Activated naive CD4-positive, alpha-beta T cell treated with anti-CD3 and anti-CD28 coated beads, Interleukin-2, amount 50 U/mL, for 24 hours (primary cell): Measurements from ENCODE around the gene OR2K2.
"Not testable (repeated sequence)": the region's sequence is repeated elsewhere in the genome, so short reads cannot be mapped to it uniquely, and the experiment has no call there.

ENCODE experiments used
- H3K27ac Mint-ChIP-seq: one replicate; pipeline ENCODE4 v1.8.0; 2021; ENCODE audit warnings: mild to moderate bottlenecking, mixed read lengths
- H3K27me3 Mint-ChIP-seq: one replicate; pipeline ENCODE4 v1.8.0; 2021; ENCODE audit warnings: mixed read lengths
- H3K36me3 Mint-ChIP-seq: one replicate; pipeline ENCODE4 v1.8.0; 2021; ENCODE audit warnings: mixed read lengths
- H3K4me1 Mint-ChIP-seq: one replicate; pipeline ENCODE4 v1.8.0; 2021; ENCODE audit warnings: mixed read lengths
- H3K4me3 Mint-ChIP-seq: one replicate; pipeline ENCODE4 v1.8.0; 2021; ENCODE audit warnings: mild to moderate bottlenecking, mixed read lengths
- H3K9me3 Mint-ChIP-seq: one replicate; pipeline ENCODE4 v1.8.0; 2021; ENCODE audit warnings: mixed read lengths

OR2K2 gene

DNA sequence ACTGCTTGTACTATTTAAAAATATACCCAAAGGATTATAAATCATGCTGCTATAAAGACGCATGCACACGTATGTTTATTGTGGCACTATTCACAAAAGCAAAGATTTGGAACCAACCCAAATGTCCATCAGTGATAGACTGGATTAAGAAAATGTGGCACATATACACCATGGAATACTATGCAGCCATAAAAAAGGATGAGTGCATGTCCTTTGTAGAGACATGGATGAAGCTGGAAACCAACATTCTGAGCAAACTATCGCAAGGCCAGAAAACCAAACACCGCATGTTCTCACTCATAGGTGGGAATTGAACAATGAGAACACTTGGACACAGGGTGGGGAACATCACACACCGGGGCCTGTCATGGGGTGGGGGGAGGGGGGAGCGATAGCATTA, 26.0 kb downstream of the OR2K2 start:
- not testable (repeated sequence) for H3K27ac Mint-ChIP-seq, H3K9me3 Mint-ChIP-seq, H3K4me3 Mint-ChIP-seq, H3K36me3 Mint-ChIP-seq, H3K4me1 Mint-ChIP-seq, H3K27me3 Mint-ChIP-seq

DNA sequence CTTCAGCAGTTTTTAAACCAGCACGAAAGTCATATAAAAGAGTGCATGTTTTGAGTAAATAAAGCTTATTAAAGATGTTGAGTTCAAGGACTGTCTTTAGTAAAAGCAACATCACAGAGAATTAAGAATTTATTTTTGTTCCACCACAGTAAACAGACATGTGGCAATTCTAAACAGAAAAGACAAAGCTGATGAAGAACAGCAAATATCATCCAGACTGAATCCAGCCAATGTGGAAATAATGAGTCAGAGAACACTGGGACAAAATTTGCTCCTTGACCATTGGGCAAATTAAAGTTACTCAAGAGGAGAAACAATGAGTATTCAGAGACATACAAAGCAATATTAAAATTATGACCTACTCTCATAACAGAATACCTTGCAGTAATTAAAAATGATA, 28.8 kb downstream of the OR2K2 start:
- Mint-ChIP-seq H3K27ac (no peak overlapping the region), H3K27me3 (peaks cover 5% of the 10 kb centered on the region), H3K4me1 (no peaks in the 10 kb centered on the region), H3K4me3 (no peak overlapping the region), H3K36me3 (no peaks in the 10 kb centered on the region), H3K9me3 (peaks cover 6% of the 10 kb centered on the region)

DNA sequence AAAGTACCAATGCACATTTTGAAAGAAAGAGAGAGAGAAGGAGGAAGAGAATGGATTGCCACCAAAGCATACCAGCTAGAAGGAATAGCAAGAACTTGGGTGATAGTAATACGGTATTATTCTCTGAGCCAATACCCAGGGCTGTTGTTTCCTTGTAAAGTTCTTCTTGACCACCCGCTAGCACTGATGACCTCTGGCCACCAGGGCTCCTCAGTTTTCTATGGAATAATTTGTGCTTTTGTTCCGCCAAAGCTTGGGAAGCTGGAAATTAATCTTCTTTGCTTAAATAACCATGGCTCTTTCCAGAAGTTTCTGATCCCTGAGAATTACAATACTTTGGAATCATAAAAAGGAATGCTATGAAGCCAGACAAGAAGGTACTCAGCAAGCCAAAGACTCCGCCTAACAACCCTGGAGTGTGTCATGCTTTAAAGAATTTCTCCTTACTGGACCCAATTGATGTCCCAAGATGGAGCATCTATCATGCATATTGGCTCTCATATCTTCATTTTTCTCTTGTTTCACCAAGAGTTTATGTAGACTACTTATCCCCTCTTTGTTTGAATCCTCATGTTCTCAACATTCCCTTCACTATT, 29.8 kb downstream of the OR2K2 start:
- Mint-ChIP-seq H3K36me3 (no peaks in the 10 kb centered on the region), H3K9me3 (peaks cover 6% of the 10 kb centered on the region), H3K27ac (no peak overlapping the region), H3K4me1 (no peaks in the 10 kb centered on the region), H3K27me3 (peaks cover 5% of the 10 kb centered on the region), H3K4me3 (no peak overlapping the region)

DNA sequence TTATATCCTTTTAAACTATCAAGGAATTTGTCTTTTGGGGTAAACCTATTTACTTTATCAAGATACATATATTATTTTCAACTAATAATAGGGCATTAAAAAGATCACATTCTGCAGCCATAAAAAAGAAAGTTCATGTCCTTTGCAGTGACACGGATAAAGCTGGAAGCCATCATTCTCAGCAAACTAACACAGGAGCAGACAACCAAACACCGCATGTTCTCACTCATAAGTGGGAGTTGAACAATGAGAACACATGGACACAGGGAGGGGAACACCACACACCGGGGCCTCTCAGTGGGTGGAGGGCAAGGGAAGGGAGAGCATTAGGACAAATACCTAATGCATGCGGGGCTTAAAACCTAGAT, 30.4 kb downstream of the OR2K2 start:
- not testable (repeated sequence) for H3K27ac Mint-ChIP-seq, H3K9me3 Mint-ChIP-seq, H3K4me3 Mint-ChIP-seq, H3K27me3 Mint-ChIP-seq, H3K36me3 Mint-ChIP-seq, H3K4me1 Mint-ChIP-seq

DNA sequence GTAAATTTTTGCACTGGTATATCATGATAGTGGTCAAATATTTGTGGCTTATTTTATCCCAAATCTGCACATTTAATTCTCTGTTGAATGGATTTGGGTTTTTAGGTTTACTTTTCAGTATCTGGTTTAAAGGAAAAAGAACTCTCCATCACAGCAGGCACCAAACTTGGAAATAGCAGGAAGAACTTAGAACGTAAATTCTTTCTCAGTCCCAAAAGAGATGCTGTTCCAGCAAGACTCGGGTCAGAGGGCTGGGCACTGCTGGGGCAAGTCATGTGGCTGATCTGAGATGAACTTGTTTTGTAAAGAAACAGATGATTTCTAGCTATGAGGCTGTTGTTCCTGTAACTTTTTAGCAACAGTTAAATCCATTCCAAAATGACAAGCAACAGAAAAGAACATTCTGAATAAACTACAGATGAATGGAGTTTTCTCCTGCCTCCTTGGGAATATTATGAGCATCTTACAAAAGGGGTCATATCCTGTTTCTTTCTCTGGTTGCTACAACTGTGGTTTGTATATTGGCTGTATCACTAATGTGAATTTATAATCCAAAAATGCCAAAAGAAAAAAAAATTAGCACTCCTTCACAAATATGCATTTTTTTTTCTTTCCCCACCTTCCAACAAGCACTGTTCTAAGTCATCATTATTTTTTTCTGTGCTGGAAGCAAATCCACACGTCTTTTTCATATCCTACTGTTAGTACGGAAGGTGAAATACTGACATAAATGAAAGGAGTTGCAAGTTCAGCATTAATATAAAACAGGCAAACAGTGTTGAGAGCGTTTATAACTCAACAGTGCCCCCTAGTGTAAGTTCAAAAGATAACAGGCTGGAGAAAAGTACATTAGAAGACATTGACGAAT, 31.1 kb downstream of the OR2K2 start:
- Mint-ChIP-seq H3K4me1 (no peaks in the 10 kb centered on the region), H3K36me3 (no peaks in the 10 kb centered on the region), H3K4me3 (no peak overlapping the region), H3K27ac (no peak overlapping the region), H3K9me3 (peaks cover 6% of the 10 kb centered on the region), H3K27me3 (peaks cover 5% of the 10 kb centered on the region)

DNA sequence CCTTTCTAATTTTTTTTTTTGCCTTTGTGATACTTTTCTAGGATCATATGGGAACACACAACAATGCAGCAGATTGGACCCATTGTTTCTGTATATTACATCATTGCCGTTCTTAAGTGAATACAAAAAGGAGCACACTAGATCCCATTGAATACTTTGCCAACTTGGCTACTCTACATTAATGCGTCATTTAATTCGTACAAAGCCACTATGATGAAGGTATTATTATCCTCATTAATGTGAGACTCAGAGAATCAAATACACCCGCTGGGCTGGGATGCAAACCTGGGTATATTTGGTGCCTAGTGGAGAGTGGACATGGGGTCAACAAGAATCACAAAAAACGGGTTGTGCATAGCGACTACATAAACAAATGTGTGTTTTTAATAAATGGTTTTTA, 31.9 kb downstream of the OR2K2 start:
- no peak overlapping the region for H3K27ac Mint-ChIP-seq
- no peaks in the 10 kb centered on the region for H3K4me1 Mint-ChIP-seq
- no peak overlapping the region for H3K4me3 Mint-ChIP-seq
- peaks cover 6% of the 10 kb centered on the region for H3K9me3 Mint-ChIP-seq
- peaks cover 5% of the 10 kb centered on the region for H3K27me3 Mint-ChIP-seq
- no peaks in the 10 kb centered on the region for H3K36me3 Mint-ChIP-seq

DNA sequence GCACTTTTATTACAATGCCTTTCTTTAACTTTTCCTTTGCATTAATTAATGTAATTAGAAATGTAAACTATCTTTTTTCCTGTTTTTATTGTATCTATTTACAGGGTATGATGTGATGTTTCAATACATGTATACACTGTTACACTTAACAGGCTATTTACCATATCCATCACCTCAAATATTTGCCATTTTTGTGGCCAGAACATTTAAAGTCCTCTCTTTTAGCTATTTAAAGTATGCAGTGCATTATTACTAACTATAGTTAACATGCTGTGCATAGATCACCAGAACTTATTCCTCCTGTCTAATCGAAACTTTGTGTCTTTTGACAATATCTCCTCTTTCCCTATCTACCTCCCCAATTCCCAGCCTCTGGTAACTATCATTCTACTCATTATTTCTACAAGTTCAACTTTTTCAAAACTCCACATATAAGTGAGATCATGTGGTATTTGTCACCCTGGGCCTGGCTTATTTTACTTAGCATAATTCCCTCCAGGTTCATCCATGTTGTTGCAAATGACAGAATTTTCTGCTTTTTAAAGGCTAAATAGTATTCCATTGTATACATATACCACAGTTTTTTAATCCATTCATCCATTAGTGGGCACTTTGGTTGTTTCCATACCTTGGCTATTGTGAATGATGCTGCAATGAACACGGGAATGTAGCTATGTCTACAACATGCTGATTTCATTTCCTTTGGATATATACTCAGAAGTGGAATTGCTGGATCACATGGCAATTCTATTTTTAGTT, 32.8 kb downstream of the OR2K2 start:
- H3K4me3 Mint-ChIP-seq: no peak overlapping the region
- H3K27me3 Mint-ChIP-seq: peaks cover 9% of the 10 kb centered on the region

DNA sequence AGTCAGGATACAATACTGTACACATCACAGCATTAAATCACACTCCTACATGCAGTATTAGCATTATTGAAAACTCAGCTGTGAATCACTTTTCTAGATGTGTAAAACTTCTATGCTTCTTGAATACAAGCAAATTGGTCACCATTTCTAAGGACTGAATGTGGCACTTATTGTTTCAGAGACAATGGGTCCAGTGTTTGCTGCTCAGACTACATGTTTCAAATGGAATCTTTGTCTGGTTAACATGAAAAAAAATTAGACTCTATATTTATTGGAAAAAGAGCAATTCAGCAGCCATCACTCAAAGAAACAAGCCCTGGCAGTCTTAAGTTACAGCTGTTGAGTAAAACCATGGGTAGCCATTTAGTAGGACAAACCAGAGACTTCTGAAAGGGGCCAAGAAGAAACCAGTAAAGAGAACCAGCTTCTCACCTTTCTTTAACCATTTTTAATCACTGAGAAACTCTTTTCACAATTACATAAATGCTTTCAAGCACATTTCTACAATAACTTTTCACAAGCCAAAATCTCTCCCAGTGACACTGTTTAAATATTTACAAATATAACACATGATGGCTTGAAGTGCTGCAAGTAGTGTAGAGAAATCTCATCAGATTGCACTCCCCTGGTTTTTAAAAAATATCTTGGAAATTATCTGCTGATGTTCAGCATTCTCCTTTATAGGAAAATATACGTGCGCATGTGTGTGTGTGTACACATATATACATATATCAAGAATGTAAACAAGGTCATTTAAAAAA, 35.2 kb downstream of the OR2K2 start:
- Mint-ChIP-seq H3K4me3 (no peak overlapping the region), H3K9me3 (peaks cover 6% of the 10 kb centered on the region), H3K4me1 (no peaks in the 10 kb centered on the region), H3K27ac (no peak overlapping the region), H3K36me3 (no peaks in the 10 kb centered on the region), H3K27me3 (peaks cover 4% of the 10 kb centered on the region)

More for the DNA sequence above, 32.8 kb downstream of the OR2K2 start:
- Mint-ChIP-seq H3K9me3 (peaks cover 6% of the 10 kb centered on the region), H3K36me3 (no peaks in the 10 kb centered on the region), H3K4me1 (no peaks in the 10 kb centered on the region), H3K27ac (no peak overlapping the region)

DNA sequence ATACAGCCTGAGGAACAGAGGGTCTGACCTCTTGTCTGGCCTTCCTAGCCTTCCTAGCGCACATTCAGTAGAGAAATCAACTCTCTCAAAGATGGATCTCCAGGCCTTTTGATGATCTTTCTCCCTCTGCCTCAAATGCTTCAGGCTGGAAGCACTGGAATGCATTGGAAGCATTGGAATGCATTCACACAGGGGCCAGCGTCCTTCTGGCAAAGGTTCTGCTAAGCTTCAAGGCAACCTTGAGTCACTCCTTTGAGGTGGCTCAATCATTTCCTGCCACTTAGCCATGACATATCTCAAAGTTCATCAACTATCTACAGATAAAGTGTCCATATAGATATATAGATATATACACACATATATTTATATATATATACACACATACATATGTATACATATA, 42.9 kb downstream of the OR2K2 start:
- no peaks in the 10 kb centered on the region for H3K9me3 Mint-ChIP-seq
- no peaks in the 10 kb centered on the region for H3K4me1 Mint-ChIP-seq
- H3K4me3 Mint-ChIP-seq: no peak overlapping the region
- H3K36me3 Mint-ChIP-seq: no peaks in the 10 kb centered on the region
- peaks cover 5% of the 10 kb centered on the region for H3K27me3 Mint-ChIP-seq
- H3K27ac Mint-ChIP-seq: no peak overlapping the region

DNA sequence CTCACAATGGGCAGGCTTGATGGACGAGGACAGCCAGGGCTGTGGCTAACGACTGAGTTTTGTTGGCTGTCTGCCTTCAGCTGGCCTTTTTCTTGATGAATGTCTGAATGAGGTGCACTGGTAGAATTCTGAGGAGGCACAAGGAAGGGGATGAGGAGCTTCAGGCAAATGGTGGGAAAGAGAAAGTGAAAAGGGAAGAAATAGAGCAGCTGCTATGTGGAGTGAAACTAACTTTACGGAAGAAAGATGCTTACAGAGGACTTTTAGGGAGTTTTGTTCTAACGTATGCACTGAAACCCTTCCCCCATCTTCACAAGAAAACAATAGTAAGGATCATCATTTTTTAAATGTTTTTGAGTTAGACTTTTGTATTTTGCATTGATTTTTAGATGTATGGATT, 45.3 kb downstream of the OR2K2 start:
- Mint-ChIP-seq H3K4me3 (no peak overlapping the region), H3K4me1 (no peaks in the 10 kb centered on the region), H3K27me3 (peaks cover 4% of the 10 kb centered on the region), H3K9me3 (no peaks in the 10 kb centered on the region), H3K27ac (no peak overlapping the region), H3K36me3 (no peaks in the 10 kb centered on the region)

DNA sequence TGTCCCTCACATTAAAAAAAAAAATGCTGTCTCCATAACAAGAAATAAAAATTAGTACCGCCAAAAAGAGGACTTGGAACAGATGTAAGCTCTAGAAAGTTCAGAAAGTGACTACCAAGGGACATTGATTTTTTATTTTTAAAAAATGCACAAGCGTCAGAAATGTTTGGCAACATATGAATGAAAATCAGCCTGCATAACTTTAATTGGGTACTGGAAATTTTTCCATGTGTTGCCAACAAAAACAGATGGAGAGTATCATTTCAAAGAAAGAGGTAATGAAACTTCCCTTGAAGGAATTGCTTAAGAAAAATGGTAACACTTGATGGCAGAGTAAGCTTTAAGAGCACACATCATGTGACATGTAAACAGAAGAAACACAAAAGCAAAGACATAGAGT, 47.2 kb downstream of the OR2K2 start:
- Mint-ChIP-seq H3K36me3 (no peaks in the 10 kb centered on the region), H3K27me3 (peaks cover 6% of the 10 kb centered on the region), H3K4me3 (no peak overlapping the region), H3K4me1 (no peaks in the 10 kb centered on the region), H3K9me3 (no peaks in the 10 kb centered on the region), H3K27ac (no peak overlapping the region)

DNA sequence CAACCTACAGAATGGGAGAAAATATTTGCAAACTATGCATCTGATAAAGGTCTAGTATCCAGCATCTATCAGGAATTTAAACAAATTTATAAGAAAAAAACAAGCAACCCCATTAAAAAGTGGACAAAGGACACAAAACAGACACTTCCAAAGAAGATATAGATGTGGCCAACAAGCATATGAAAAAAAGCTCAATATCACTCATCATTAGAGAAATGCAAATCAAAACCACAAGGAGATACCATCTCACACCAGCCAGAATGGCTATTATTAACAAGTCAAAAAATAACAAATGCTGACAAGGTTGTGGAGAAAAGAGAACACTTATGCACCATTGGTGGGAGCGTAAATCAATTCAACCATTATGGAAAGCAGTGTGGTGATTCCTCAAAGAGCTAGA, 49.2 kb downstream of the OR2K2 start:
- not testable (repeated sequence) for H3K4me1 Mint-ChIP-seq, H3K9me3 Mint-ChIP-seq, H3K27ac Mint-ChIP-seq, H3K27me3 Mint-ChIP-seq, H3K4me3 Mint-ChIP-seq, H3K36me3 Mint-ChIP-seq
